Measurements from ENCODE around the gene HACD3. TPM values are rescaled to one million over a fixed set of nuclear protein-coding genes. Genes with fewer than 3 reads are reported as not detected.

HACD3 gene, protein sequence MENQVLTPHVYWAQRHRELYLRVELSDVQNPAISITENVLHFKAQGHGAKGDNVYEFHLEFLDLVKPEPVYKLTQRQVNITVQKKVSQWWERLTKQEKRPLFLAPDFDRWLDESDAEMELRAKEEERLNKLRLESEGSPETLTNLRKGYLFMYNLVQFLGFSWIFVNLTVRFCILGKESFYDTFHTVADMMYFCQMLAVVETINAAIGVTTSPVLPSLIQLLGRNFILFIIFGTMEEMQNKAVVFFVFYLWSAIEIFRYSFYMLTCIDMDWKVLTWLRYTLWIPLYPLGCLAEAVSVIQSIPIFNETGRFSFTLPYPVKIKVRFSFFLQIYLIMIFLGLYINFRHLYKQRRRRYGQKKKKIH
- 110 to 113 TPM (median 111 TPM) in 3 replicates for total RNA-seq

DNA sequence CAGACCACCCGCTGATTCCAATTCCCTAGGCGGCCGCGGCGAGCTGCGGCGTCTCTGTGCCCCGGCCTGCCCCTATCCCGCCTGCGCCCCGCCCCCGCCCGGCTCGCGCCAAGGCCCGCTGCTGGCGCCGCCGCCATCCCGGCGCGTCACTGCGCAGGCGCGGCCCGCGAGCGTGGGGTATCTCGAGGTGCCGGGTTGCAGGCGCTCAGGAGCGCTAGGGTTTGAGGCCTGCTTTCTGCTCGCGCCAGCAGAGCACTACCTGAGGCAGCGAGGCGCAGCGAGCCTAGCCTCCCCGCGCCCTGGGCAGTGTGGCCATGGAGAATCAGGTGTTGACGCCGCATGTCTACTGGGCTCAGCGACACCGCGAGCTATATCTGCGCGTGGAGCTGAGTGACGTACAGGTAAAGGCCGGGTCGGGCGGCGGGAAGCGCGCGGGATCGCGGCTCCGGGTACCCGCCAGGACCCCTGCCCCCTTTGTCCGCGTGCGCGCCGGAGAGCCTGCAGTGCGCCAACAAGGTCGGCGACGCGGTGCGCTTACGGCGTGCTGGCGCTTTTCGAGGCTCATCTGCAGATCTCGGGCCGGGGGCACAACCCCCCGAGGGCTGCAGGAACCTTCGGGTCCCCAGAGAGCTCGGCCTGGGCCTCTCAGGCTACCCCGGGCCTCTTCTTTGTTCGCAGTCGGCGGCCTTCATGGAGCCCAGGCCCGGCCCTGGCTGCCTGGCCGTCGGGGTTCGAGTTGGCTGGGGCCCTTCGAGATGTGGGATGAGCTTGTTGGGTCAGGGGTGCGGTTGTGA is at the start of gene HACD3:
Gene HACD3, plus strand, starts transcription at position 146 of the 794 bp plus-strand sequence. Its CDS starts 169 bp downstream, at position 315.
- TF ChIP-seq, protein P1, sequence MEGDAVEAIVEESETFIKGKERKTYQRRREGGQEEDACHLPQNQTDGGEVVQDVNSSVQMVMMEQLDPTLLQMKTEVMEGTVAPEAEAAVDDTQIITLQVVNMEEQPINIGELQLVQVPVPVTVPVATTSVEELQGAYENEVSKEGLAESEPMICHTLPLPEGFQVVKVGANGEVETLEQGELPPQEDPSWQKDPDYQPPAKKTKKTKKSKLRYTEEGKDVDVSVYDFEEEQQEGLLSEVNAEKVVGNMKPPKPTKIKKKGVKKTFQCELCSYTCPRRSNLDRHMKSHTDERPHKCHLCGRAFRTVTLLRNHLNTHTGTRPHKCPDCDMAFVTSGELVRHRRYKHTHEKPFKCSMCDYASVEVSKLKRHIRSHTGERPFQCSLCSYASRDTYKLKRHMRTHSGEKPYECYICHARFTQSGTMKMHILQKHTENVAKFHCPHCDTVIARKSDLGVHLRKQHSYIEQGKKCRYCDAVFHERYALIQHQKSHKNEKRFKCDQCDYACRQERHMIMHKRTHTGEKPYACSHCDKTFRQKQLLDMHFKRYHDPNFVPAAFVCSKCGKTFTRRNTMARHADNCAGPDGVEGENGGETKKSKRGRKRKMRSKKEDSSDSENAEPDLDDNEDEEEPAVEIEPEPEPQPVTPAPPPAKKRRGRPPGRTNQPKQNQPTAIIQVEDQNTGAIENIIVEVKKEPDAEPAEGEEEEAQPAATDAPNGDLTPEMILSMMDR (IDR thresholded peaks at IDR 0.05; ENCODE audit: unreplicated experiment) = no peak

DNA sequence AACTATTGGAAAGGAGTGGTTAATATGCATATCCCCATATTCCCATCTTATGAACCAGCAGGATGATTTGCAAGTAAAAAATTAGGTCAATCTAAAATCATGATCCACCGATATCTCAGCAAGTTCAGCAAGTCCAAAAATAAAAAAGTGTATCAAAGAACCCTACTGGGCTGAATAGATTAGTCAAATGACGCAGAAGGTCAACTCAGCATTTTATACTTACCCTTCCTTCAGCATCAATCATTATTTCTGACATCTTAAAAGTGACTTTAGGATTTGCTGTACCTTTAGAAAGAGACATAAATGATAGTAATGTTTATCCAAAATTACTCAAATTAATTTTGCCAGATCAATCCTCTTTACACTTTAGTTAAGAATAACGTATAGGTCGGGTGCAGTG is 45.4 kb upstream of the HACD3 start:
- H3K9me3 Mint-ChIP-seq = no peaks in the 10 kb centered on the region
- no peak for DNase-seq (ENCODE audit: low spot score in 2 of 2, unreplicated experiment in 2 of 2)
- H3K27ac Mint-ChIP-seq = no peak overlapping the region
- peaks cover 41% of the 10 kb centered on the region for H3K36me3 Mint-ChIP-seq
- TF ChIP-seq, protein P1 (IDR thresholded peaks at IDR 0.05; ENCODE audit: unreplicated experiment) = no peak
- H3K27me3 Mint-ChIP-seq (ENCODE audit: low read depth) = no peaks in the 10 kb centered on the region
- no peak overlapping the region for H3K4me3 Mint-ChIP-seq
- no peaks in the 10 kb centered on the region for H3K4me1 Mint-ChIP-seq

More for the DNA sequence above, at the start of gene HACD3:
- DNase-seq (ENCODE audit: low spot score in 2 of 2, unreplicated experiment in 2 of 2) = peak; percentile 89 to 94
- Mint-ChIP-seq H3K27me3 (ENCODE audit: low read depth) (no peaks in the 10 kb centered on the region), H3K27ac (peak within 1 kb of the TSS; percentile 95), H3K9me3 (no peaks in the 10 kb centered on the region), H3K4me3 (peak within 1 kb of the TSS; percentile 86), H3K4me1 (peaks cover 33% of the 10 kb centered on the region), H3K36me3 (peaks cover 2% of the 10 kb centered on the region)

DNA sequence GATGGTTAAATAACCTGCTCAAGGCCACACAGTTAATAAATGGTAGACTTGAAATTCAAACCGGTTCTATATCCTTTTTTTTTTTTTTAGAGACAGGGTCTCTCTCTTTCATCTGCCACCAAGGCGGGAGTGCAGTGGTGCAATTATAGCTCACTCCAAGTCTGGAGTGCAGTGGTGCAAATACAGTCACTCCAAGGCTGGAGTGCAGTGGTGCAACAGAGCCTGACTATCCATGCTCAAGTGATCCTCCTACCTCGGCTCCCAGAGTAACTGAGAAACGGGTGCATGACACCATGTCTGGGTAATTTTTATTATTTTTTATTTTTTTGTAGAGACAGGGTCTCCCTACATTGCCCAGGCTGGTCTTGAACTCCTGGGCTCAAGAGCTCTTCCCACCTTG is 36.2 kb upstream of the HACD3 start:
- TF ChIP-seq, protein P1 (IDR thresholded peaks at IDR 0.05; ENCODE audit: unreplicated experiment) = no peak
- H3K27ac Mint-ChIP-seq = no peak overlapping the region
- no peaks in the 10 kb centered on the region for H3K27me3 Mint-ChIP-seq (ENCODE audit: low read depth)
- peaks cover 33% of the 10 kb centered on the region for H3K36me3 Mint-ChIP-seq
- no peaks in the 10 kb centered on the region for H3K9me3 Mint-ChIP-seq
- DNase-seq (ENCODE audit: low spot score in 2 of 2, unreplicated experiment in 2 of 2) = no peak
- H3K4me3 Mint-ChIP-seq = no peak overlapping the region
- H3K4me1 Mint-ChIP-seq = no peaks in the 10 kb centered on the region

DNA sequence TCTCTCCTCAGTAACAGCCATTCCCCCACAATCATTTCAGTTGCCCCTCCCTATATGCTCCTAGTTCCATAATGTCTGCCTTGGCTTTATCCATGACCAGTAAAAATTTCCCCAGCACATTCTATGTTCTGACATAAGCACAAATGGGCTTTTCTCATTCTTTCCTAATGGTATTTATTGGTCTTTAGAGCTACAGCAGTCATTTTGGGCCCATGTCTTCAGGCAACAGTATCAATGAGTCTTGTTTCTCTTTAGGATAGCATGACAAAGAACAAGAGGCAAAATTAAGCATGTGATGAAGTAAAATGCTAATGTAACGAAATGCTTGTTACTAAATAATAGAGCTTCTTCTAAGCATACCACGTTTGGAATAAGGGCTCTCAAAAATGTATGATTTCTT is 20.9 kb upstream of the HACD3 start:
- no peak for DNase-seq (ENCODE audit: low spot score in 2 of 2, unreplicated experiment in 2 of 2)
- Mint-ChIP-seq H3K27ac (no peak overlapping the region), H3K27me3 (ENCODE audit: low read depth) (no peaks in the 10 kb centered on the region), H3K36me3 (peaks cover 19% of the 10 kb centered on the region), H3K4me1 (no peaks in the 10 kb centered on the region), H3K9me3 (no peaks in the 10 kb centered on the region), H3K4me3 (no peak overlapping the region)
- TF ChIP-seq, protein P1 (IDR thresholded peaks at IDR 0.05; ENCODE audit: unreplicated experiment) = no peak

DNA sequence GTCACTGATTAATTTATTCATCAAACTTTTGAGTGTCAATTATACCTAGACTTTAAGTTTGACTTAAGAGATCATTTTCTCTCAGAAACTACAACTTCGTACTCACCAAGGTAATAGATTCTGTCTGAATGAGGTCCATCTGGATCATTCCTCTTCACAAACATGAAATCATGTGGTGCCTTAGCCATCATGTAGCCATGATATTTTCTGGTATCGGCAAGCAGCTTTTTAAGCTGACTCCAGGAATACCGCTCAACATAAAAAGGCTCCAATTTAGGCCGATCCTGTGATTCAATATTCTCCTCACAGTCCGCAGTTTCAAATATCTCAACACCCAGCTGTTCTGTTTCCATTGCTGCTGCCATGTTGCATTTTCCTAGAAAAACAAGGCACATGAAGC is 18.1 kb upstream of the HACD3 start:
- H3K36me3 Mint-ChIP-seq = peaks cover 13% of the 10 kb centered on the region
- peaks cover 12% of the 10 kb centered on the region for H3K4me1 Mint-ChIP-seq
- H3K27me3 Mint-ChIP-seq (ENCODE audit: low read depth) = no peaks in the 10 kb centered on the region
- no peak overlapping the region for H3K27ac Mint-ChIP-seq
- TF ChIP-seq, protein P1 (IDR thresholded peaks at IDR 0.05; ENCODE audit: unreplicated experiment) = no peak
- no peak for DNase-seq (ENCODE audit: low spot score in 2 of 2, unreplicated experiment in 2 of 2)
- no peaks in the 10 kb centered on the region for H3K9me3 Mint-ChIP-seq
- H3K4me3 Mint-ChIP-seq = no peak overlapping the region
